HG02970 (cell line): ENCODE measurements around the gene C12orf42.

Experiments
- ATAC-seq: cut with Tn5 transposase; IDR thresholded peaks from one replicate; pipeline ENCODE4 v1.9.1; 2021; ENCODE audit warnings: mild to moderate bottlenecking, moderate library complexity, moderate number of reproducible peaks; ENCODE audit not compliant: unreplicated experiment, low FRiP score

Gene C12orf42

DNA sequence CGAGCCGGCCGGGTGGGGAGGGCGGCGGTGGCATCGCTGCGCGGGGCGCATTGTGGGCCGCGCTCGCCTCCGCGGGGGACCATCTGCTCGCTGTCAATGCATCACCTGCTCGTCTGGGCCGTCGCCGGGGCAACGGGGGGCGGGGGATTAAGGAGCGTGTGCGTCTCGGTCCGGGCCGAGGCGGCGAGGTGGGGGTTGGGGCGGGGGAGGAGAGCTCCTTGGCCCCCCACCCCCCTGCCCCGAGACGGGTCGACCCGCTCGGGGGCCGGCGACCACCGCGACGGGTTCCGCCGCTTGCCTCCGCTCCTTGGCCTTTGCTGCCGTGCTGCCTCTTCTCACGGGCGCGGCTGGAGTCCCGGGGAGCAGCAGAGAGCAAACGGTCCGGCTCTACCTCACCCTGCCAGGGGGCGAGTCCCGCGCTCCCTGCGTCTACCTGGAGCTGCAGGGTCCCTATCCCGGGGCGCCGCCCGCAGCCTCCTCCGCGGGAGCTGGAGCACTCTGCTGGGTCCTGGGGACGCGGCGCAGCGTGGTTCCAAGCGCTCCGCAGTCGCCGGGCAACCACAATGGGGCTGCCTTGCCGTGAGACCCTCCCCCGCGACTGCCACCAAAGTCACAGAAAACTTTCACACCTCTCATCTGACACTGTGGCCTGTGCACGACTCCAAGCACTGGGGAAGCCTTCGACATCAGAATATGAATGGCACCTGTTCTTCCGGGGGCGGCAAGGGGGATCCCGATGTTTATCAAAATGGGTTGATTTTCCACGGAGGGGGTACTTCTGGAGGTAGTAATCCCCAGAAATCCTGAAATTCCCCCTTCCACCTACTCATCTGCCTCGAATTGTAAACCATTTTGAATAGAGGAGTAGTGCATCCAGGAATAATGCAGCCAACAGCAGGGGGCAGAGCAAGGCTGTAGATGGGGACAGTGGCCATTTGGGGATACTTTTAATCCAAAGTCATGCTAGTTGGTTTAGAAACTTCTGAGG, at the start of gene C12orf42:
TSS of gene C12orf42 (minus strand) at position 500 of the 988 bp plus-strand sequence. CDS start 17,542 bp downstream, outside the sequence.
- ATAC-seq: peak; percentile 60

DNA sequence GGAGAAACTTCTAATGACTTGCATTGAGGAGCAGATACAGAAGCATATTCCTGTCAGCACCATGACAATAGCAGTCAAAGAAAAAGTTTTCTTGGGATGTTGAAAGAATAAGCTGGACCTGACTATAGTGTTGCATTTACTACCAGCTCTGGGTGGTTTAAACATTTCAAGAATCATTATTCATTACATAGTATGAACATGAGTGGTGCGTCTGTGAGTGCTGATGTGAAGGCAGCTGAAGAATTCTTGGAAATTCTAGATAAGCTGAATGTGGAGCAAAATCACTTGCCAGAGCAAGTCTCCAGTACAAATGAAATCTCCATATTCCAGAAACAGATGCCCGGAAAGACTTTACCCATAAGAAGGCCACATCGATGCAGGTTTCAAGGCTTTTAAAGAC, 46.3 kb upstream of the C12orf42 start:
- ATAC-seq: no peak

DNA sequence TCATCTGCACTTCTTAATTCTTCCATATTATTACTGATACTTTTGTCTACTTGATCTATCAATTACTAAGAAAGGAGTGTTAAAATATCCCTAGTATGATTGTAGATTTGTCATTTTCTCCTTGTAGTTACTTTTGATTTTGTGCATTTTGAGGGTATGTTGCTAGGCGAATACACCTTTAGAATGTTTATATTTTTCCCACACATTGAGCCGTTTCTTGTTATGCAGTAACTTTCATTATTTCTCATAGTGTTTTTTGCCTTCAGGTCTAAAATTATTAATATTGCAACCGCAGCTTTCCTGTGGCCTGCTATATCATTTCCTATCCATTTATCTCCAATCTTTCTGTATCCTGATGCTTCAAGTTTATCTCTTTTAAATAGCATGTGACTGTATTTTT, 44.6 kb upstream of the C12orf42 start:
- no peak for ATAC-seq

DNA sequence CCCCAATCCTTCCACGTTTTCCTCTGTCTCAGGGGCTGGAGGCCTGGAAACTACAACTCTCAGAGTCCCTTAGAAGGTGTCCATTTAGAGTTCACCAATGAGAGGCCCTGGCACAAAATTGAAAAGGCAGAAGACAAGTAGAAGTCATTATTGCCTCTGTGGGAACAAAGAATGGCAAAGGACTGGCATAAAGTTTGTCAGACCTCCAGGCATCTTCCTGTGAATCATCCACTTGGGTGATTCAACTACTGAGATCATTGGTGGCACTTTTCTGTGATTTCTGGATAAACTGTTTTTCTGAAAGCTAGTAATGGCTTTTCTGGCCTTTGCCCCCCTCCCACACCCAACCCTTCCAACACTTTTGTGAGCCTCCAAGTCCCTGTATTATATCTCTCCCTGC, 42.6 kb upstream of the C12orf42 start:
- ATAC-seq: no peak

DNA sequence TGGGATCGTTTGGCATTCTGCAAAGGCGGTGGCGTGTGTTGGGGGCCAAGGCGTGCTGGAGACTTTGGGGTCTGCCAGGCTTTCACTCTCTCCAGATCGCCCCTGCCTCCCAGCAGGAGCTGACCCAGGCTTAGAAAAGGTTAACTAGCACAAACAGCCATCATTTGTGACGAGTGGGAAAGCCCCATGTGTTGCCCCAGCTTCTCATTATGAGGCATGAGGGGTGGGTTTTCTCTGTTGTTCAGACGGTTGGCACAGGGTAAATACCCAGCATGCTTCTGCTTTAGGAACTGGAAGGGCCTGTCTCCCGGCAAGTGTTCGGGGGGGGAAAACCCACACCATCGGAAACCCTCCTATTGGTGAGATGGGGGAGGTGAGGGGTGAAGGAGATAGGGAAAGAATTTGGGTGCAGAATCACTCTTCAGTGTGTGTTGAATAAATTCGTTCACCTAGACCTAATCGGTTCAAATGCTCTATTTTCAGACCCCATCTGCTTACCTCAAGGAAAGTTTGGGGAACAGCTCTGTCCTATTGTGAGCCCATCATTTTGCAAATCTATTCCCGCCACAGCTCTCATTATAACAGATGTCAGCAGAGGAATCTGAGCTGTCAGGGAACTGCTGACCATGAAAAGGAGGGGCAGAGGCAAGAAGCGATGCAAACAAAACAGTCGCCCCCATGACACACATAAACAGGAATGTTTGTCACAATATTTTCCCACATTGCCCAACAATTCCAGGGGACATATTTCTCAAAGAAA, 34.7 kb upstream of the C12orf42 start:
- ATAC-seq: no peak

DNA sequence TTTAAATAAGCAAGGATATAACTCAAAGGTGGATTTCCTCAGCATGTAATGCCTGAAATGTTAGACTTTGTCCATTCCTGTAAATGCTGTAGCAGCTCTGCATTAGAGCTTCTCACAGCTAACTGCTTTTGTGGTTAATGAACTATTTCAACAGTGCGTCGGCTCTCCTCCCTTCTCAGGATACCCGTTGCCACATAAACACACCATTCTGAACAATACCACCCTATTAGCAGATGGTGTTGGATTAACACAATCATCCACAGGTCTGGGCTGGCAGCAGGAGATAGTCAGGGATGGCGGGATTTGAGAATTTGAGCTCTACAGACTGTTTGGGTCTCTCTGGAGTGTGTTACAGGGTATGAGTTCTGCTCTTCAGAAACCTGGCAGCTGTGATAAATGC, 33.5 kb upstream of the C12orf42 start:
- no peak for ATAC-seq

DNA sequence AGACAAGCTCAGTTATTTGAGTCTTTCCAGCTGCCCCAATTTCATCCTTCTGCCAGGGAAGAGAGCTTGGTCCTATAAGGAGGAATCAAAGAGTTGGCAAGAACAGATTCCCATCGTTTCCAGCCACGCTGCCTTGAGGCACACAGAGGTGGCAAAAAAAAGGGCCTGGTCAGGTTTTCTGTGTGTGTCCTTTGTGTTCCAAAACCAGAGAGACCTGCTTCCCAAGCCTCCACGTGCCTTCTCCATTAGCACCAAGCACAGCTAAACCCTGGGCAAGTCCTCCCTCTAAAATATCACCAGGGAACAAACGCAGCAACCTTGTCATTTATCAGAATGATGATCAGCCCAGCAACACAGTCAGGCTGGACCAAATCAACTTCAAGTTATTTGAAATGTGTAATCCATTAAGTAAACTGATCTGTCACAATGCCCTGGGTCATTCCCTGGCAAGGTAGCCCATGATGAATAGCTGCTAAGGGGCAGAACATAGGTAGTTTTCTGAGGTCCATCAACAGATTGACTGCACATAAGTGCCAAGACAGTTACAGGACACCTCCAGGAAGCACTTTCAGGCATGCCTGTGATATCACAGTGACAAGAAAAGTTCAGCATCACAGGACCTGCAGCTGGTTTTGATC, 28.6 kb upstream of the C12orf42 start:
- ATAC-seq: no peak

DNA sequence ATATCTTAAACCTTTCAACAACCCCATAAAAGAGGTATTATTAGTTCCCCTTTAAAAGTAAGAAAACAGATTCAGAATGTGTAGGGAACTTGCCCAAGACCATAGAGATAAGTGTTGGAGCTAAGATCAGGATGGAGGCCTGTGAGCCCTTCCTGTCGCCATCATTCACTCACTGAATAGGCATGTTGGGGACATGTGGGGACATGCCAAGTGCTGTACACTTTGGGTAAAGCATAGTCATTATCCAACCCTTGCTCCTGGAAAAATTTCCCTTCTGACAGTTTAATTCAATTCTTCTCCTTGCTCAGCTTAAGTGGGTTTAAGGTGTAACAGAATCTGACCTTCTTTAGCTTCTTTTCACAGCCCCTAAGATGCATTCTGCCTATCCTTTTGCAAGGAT, 28.0 kb upstream of the C12orf42 start:
- no peak for ATAC-seq

DNA sequence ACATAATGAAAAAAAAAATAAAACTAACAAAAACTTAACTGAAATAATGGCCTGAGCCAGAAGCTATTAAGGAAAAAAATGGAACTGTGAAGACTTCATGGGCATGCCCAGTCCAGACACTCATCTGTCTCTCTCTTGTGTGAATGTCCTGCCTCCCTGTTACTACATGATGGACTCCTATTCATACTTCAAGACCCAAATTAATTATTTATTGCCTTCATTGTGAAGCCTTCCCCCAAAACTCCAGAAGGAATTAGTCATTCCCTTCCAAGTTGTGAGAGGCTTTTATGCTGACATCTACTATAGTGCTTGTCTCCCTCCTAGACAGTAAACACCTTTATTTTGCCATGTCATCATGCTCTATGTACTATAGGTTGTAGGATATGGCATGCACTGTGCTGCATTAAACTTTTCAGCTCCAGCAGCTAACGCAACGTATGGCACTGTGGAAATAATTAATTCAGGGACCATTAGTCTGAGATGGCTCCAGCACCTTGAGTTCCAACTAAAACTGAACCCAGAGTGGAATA, 25.0 kb upstream of the C12orf42 start:
- ATAC-seq: no peak

DNA sequence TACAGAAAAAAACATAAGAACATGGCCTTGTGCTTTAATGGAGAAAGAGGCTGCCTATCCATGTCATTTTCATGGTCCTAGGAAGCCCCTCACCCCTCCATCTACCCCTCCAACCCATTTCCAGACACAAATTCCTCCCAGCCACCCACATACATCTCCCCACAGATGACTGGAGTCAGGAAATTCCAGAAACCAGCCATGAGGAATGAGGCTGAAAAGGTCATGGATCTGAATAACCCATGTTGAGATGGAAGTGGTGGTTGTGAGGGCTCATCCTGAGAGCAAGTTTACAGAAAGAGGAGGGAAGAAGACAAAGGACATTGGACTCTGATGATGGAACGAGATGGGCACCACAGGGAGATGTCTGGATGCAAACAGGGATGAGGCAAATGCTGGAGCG, 23.9 kb upstream of the C12orf42 start:
- no peak for ATAC-seq

DNA sequence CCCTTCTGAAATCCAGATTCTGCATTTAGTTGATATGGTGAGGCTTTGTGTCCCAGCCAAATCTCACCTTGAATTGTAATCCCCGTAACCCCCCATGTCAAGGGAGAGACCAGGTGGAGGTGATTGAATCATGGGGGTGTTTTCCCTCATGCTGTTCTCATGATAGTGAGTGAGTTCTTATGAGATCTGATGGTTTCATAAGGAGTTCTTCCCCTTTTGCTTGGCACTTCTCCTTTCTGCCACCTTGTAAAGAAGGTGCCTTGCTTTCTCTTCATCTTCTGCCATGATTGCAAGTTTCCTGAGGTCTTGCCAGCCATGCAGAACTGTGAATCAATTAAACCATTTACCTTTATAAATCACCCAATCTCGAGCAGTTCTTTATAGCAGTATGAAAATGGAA, 23.1 kb upstream of the C12orf42 start:
- no peak for ATAC-seq

DNA sequence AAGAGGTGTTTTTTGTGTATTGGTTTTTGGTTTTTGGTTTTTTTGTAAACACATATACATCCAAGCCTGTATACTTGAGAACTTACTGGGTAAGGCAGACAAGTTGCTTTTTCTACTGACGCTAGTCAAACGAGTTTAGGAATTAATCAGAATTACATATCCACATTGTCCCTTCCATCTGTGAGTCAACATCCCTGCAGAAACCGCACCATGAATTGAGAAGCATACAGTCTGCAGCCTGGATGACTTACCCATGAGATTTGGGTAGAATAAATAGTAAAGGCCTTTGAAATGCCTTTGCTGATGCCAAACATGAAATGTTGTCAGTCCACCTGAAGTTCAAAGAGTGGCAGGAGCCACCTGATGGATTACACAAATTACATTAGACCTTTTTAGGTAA, 21.4 kb upstream of the C12orf42 start:
- ATAC-seq: no peak

DNA sequence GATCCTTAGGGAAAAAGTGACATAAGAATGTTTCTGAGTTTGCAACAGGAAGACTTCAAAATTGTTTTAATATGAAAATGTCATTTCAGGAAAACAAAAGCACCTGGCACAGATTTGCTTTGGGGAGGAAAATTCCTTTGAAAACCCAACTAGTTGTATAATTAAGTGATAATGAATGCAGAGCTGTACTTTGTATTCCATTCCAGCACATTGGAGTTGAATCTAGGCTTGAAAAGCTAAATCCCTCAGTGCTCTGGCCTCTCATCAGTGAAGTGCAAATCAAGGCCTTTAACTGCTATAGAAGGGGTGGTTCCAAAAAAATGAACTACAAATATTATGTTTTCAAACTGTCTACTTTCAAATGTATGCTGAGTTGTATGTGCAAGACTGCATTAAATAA, 19.6 kb upstream of the C12orf42 start:
- no peak for ATAC-seq

DNA sequence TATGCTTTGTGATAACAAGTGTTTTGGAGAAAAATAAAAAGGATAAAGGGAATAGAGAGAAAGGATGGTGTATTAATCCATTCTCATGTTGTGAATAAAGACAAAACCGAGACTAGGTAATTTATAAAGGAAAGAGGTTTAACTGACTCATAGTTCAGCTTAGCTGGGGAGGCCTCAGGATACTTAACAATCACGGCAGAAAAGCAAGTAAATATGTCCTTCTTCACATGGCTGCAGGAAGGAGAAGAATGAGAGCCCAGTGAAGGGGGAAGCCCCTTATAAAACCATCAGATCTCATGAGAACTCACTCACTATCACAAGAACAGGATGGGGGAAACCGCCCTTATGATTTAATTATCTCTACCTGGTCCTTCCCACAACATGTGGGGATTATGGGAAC, 18.1 kb upstream of the C12orf42 start:
- ATAC-seq: no peak

DNA sequence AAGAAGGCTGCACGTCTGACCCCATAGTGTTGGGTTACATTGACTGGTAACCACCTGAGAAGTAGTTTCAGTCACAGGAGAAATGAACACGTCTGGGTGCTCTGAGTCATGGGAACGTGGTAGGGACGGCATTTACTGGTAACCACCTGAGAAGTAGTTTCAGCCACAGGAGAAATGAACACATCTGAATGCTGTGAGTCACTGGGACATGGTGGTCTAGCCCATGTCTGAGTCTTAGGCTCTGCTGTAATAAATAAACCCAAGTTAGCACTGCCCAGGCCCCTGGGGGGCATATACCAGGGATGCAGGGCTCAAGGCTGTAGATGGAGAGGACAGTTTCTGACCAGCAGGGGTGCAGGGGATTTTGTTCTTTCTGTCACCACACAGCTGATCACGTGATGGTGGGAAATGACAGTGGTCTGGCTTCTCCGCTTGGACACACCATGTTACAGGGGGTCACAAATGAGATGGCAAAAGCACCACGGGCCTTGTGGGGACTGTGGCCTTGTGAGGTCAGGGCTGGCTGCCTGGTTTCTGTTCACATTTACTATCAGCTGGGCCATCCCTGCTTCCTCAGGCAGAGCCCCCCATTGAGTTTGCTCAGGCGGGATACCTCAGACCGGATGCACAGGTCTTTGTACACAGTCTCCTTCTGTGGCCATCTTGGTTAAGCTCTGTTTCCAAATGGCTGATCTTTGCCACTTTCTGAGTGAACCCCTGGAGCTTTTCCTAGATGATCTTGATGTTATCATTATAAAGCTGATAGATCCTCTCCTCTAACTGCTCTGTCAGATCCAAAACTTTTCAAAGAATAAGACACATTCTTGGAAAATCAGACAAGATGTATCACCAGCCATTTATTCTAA, 9.8 kb upstream of the C12orf42 start:
- ATAC-seq: peak; percentile 89

DNA sequence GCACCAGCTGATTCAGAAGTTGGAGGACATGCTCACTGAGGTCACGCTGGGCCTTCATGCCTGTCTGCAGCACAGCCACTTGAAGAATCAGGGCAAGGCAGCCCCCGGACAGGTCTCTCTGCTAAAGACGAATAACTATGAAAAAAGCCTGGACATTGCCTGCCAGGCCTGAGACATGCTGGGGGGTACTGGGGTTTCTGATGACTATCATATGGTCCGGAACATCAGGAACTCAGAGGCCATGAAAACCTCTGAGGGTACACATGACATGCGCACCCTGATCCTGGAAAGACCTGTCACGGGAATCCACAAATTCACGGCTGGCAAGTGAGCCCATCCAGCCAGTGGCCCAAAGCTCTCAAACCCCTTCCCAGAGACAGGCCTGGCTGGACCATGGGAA, 8.8 kb upstream of the C12orf42 start:
- no peak for ATAC-seq

DNA sequence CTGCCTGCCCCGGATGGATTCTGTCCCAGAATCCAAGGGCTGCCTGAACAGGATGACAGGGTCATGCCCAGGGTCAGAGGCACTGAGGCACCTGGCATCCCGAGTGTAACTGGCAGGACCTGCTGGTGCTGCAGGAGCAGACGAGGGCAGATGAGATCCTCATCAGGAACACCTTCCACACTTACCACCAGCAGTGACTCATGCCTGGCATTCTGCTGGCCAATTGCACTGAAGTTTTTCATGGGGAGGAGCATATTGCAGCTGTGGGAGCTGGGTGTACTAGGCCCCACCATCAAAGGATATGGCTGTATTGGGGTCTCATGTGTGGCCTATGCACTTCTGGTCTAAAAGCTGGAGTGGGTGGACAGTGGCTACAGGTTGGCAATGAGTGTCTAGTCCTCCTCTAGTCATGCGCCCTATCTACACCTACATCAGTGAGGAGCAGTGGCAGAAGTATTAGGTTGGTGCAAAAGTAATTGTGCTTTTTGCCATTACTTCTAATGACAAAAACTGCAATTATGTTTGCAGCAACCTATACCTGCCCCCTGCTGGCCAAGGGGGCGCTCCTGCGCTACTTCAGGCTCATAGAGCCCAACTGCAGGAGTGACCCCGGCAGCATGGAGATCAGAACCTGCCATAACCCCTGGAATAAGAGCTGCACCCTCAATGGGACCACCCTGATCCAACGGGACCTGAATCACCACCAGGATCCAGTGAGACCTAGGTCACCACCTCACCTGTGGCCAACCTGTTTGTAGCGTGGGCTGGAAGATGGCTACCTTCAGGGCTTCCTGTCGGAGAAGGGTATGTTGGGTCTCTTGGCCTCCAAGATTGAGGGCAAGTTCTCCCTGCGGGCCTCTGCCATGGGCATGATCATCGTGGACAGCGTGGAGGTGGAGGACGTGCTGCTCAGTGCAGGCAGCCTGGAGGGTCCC, 8.0 kb upstream of the C12orf42 start:
- no peak for ATAC-seq

DNA sequence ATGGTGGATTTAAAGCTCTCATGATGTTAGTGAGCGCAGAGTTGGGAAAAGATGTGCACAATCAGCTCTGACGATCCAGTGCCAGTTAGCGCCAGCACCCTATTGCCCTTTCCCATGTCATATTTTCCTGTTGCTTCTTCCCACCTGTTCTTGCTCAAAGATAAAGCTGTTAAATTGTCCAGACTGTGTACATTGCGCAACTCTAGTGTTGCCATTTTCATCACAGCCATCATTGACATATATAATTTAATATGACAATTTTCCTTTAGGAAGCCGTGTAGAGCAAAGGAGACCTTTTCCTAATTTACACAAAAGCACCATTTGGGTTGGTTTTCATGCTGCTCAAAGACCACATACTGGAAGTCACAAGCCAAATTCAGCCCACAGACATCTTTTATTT, 5.7 kb upstream of the C12orf42 start:
- ATAC-seq: no peak

DNA sequence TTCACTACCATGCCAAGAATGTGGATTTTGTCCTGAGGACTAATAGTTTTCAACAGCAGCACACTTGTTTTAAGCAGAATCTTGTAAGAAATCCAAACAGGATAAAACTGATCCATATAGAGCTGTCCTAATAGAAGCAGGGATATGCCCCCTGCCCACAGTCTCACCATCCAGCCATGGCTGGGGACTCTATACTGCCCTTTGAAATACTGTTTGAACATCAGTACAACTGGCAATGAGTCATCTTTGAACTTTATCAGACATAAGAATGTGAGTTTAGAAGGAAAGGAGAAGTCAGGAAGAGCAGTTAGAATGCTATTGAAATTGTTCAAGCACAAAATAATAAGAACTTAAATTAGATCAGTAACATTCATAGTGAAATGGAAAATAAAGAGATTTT, 3.8 kb upstream of the C12orf42 start:
- no peak for ATAC-seq
